ENCODE measurements around the gene SLC25A48. TPM values are rescaled to one million over a fixed set of nuclear protein-coding genes. Genes with fewer than 3 reads are reported as not detected.

SLC25A48 gene
- total and polyA plus RNA-seq, 3 experiments from 2014 or later, result not detected

GRCh38 chr5:135930949-135931295, 96.5 kb downstream of the SLC25A48 start:
- H3K36me3 ChIP-seq (ENCODE audit: insufficient read depth, low read length), result no peaks in the 10 kb centered on the region
- Mint-ChIP-seq H3K27me3 (peaks cover 40 to 64% of the 10 kb centered on the region in 2 donors), H3K36me3 (no peaks in the 10 kb centered on the region)

GRCh38 chr5:135934939-135935338, 100.5 kb downstream of the SLC25A48 start:
- DNase-seq, result no peak
- Mint-ChIP-seq H3K27ac (no peak overlapping the region), H3K9me3 (no peaks in the 10 kb centered on the region), H3K27me3 (peaks cover 24 to 42% of the 10 kb centered on the region in 2 donors), H3K36me3 (no peaks in the 10 kb centered on the region), H3K4me3 (no peak overlapping the region), H3K4me1 (peaks cover 0 to 6% (median 0%) of the 10 kb centered on the region in 3 donors)
- Histone ChIP-seq H3K4me3 (ENCODE audit: low read length) (no peak overlapping the region), H3K4me1 (ENCODE audit: insufficient read depth, low read length) (no peaks in the 10 kb centered on the region), H3K27ac (ENCODE audit: low read depth, low read length) (no peak overlapping the region), H3K27me3 (ENCODE audit: insufficient read depth, low read length, poor library complexity, severe bottlenecking) (no peaks in the 10 kb centered on the region), H3K36me3 (ENCODE audit: insufficient read depth, low read length) (no peaks in the 10 kb centered on the region), H3K9me3 (ENCODE audit: low read length) (no peaks in the 10 kb centered on the region)
- ChIA-PET POLR2A (no interaction called here), CTCF (no interaction called here)

More at GRCh38 chr5:135930949-135931295, 96.5 kb downstream of the SLC25A48 start:
- Mint-ChIP-seq H3K4me1 (peaks cover 0 to 6% (median 0%) of the 10 kb centered on the region in 3 donors), H3K4me3 (peak overlapping the region in 3 of 7 donors; percentile 20 to 59 (median 39)), H3K9me3 (peaks cover 1 to 8% (median 6%) of the 10 kb centered on the region in 5 donors), H3K27ac (no peak overlapping the region)
- POLR2A ChIA-PET, result no interaction called here
- Histone ChIP-seq H3K27me3 (ENCODE audit: insufficient read depth, low read length, poor library complexity, severe bottlenecking) (peaks cover 4% of the 10 kb centered on the region), H3K27ac (ENCODE audit: low read depth, low read length) (no peak overlapping the region), H3K9me3 (ENCODE audit: low read length) (no peaks in the 10 kb centered on the region), H3K4me1 (ENCODE audit: insufficient read depth, low read length) (no peaks in the 10 kb centered on the region), H3K4me3 (ENCODE audit: low read length) (no peak overlapping the region)
- CTCF ChIA-PET, result no interaction called here
- no peak for DNase-seq

GRCh38 chr5:135937245-135937911, 102.9 kb downstream of the SLC25A48 start:
- Histone ChIP-seq H3K4me1 (ENCODE audit: insufficient read depth, low read length) (no peaks in the 10 kb centered on the region), H3K36me3 (ENCODE audit: insufficient read depth, low read length) (no peaks in the 10 kb centered on the region), H3K4me3 (ENCODE audit: low read length) (no peak overlapping the region), H3K27ac (ENCODE audit: low read depth, low read length) (no peak overlapping the region), H3K9me3 (ENCODE audit: low read length) (no peaks in the 10 kb centered on the region), H3K27me3 (ENCODE audit: insufficient read depth, low read length, poor library complexity, severe bottlenecking) (no peaks in the 10 kb centered on the region)
- ChIA-PET POLR2A (no interaction called here), CTCF (no interaction called here)
- Mint-ChIP-seq H3K27me3 (peaks cover 10 to 38% of the 10 kb centered on the region in 2 donors), H3K4me1 (no peaks in the 10 kb centered on the region), H3K27ac (no peak overlapping the region), H3K36me3 (no peaks in the 10 kb centered on the region), H3K9me3 (no peaks in the 10 kb centered on the region), H3K4me3 (no peak overlapping the region)
- no peak for DNase-seq

Other genes starting within 250 kb of the SLC25A48 start
- 10 to 100 TPM; 12.5 to 13.0 TPM for gene IL9, start 61.2 kb downstream of the SLC25A48 start, total RNA-seq
- gene IL9, start 61.2 kb downstream of the SLC25A48 start, polyA plus RNA-seq, result not detected
- gene LECT2, start 120.3 kb downstream of the SLC25A48 start, total RNA-seq, result not detected
- gene LECT2, start 120.3 kb downstream of the SLC25A48 start, polyA plus RNA-seq, result not detected
- 1 to 10 TPM; 8.8 to 9.2 TPM for gene TGFBI, start 194.3 kb downstream of the SLC25A48 start, total RNA-seq
- 4.9 TPM for gene TGFBI, start 194.3 kb downstream of the SLC25A48 start, polyA plus RNA-seq